Measurements from ENCODE around the gene HEY2.
"Not testable (repeated sequence)": the region's sequence is repeated elsewhere in the genome, so short reads cannot be mapped to it uniquely, and the experiment has no call there.

HEY2 gene

DNA sequence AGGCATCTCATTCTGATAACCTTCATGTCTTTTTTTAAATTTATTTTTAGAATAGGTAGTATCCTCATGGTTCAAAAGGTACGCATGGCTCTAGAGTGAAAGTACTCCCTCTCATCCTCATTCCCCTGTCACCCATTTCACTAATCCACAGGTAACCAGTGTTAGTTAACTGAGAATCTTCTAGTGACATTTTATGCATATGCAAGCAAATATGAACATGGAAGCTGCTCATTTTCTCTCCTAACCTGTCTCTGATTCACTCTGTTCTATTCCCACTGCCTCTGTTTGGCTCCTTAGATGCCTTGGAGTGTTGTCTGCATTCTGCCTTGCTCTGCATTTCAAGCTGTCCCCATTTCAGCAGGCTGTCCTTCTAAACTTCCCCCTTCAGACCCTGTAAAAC lies 45.9 kb downstream of the HEY2 start:
- no peak for DNase-seq (ENCODE audit: low read depth)

DNA sequence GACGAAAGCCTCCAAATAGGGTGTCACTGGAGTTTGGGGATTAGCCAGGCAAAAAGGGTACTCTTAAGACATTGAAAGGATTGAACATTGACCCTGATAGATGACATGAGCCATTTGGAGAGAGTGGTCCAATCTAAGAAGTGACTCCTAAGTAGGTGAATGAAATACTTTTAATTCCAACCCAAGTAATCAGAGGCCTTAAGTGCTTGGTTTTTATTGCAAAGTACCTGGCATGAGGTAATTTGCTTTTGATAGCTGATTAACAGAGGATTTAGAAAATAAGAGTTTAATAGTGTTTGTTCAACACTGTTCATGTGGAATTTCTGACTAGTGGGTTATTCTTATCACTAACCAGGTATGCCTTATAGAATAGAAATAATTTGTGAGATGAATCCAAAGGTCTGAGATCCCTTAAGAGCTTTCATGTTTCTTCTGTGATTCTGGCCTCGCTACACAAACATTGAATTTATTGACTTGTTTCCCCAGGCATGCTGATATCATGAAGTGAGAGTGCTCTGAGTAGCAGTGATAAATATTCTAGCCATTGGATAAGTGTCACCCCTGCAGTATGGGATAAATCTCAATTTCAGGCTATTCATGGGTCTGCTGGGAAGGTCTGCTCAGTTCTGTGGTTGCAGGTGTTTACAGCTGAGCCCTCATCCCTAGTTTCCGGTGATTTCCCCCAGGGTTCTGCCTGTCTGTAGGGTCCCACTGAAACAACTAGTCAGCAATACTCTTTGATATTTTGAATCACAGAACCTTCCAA lies 47.9 kb downstream of the HEY2 start:
- DNase-seq (ENCODE audit: low read depth) = no peak

DNA sequence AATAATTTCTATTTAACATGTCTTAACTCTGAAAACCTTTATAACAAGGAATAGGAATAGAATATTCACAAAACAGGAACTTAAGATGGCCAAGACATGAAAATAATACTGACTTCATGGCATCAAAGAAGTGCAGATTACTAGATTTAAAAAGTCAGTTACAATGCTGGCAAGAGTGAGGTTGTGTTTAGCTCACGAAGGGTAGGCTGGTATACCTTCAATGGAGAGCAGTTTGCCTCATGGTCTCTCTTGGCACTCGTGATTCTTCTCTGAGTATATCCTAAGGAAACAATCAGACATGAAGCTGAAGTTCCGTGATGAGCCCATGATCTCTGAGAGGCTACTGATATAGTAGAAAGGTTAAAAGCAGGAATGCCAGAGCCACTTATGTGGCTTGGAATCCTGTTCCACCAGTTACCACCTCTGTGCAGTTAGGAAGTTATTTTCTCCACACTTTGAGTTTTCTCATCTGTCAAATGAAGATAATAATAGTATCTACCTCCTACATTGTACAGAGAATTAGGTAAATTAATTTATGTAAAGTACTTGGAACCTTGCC lies 48.5 kb downstream of the HEY2 start:
- no peak for DNase-seq (ENCODE audit: low read depth)

DNA sequence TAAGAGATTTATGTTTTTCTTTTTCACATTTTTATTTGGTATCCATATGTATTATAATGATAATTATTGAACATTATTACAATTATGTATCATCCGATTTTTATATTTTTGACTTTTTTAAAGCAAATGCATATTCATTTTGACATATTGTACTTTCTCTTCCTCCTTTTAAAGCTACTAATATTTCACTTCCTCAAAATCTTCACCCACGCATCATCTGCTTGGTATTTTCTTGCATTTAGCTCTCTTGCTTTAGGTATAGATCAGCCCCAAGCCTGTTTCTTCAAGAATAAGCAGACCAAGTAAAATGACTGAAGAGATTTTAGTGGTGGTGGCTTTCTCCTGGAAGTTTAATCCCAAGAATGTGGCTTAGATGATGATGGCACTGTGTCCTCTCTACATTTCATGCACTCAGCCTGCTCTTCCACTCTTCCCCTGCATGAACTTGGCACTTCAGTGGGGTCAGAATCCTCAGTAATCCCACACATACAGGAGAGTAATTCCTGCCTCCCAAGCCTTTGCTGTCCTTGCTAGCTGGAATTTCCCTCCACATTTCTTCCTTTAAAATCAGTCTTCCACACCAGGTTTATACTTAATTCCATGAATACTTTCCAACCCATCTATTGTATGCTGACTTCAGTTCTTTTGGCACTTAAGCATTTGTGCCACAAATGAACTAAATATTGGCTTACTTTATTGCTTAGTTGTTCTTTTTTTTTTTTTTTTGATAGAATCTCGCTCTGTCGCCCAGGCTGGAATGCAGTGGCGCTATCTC lies 49.5 kb downstream of the HEY2 start:
- no peak for DNase-seq (ENCODE audit: low read depth)

DNA sequence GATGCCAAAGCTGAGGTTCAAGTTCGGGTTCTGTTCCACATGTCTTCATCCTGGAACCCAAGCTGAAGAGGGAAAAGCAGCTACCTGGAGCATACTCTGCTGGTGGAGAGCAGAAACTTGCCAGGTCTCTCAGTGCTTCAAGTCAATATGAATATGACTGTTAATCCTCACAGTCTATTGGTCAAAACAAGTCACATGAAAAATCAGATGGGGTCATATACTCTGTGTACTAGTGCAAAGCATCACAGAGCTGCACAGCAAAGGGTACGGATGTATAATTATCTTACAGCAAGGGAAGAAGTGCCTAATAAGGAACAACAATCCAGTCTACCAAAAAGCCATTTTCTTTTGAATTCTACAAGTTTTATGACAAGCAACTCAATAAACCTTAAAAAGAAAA lies 53.0 kb downstream of the HEY2 start:
- DNase-seq (ENCODE audit: low read depth) = no peak

DNA sequence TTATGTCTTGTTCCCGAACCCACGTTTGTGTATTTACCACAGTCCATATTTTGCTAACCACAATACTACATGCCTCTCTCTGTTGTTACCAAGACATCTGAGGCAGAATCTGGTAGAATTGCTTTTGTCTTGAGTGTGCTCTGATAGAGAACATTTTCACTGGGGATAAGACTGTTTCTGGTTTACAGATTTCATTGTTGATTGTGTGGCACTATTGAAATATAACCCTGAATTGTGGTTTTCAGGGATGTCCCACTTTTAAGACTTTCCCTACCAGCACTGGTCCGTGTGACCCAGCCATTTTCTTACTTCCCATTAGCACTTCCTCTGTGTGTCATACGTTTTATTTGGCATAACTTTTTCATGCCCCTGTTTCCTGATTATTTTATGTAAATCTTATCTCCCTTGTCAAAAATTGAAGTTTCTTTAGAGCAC lies 53.5 kb downstream of the HEY2 start:
- DNase-seq (ENCODE audit: low read depth) = no peak

DNA sequence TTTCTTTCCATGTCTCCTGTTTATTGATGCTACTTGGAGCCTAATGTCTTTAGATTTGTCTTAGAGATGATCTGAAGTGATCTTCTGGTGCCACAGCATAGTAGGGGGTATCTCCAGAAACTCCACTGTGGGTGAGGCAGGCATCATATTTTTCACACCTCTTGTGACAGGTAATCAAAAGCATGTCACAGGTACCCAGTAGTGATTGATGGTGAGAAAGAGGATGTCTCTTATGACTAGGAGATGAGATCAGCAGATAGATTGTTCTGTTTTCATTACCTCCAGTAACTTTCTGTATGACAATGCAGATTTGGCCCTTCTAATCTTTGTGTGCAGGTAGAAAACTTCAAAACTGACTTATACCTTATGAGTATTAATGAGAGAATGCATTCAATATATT lies 54.8 kb downstream of the HEY2 start:
- DNase-seq (ENCODE audit: low read depth) = no peak

DNA sequence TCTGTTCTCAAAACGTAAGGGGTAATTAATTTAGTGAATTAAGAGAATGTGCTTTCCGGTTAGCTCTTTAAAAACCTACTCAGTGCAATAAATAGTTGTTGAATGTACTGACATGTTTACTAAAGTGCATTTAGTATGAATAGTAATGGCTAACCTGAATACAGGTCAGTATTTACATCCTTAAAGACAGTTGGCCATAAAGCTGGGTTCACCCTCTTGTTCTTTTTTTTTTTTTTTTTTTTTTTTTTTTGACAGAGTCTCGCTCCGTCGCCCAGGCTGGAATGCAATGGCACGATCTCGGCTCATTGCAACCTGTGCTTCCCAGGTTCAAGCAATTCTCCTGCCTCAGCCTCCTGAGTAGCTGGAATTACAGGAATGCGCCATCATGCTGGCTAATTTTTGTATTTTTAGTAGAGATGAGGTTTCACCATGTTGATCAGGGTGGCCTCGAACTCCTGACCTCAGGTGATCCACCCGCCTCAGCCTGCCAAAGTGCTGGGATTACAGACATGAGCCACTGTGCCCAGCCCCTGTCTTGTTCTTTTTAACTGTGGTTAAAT lies 55.5 kb downstream of the HEY2 start:
- not testable (repeated sequence) for DNase-seq (ENCODE audit: low read depth)

DNA sequence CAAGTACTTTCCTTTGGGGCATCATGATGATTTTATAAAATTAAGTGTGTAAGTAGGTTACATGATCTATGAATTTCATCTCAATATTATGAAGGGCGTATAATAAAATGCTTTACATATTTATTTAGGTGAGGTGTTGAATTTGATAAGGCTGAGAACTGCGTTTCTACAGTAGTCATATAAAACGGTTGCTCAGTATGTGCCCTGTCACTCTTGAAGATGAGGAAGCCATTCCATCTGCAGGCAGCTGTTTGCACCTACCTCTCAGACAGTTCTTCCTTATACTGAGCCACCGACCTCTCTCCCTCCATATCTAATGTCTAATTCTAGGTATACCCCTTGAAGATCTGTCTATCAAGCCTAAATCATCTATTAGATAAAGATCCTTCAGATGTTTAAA lies 57.4 kb downstream of the HEY2 start:
- DNase-seq (ENCODE audit: low read depth) = no peak

DNA sequence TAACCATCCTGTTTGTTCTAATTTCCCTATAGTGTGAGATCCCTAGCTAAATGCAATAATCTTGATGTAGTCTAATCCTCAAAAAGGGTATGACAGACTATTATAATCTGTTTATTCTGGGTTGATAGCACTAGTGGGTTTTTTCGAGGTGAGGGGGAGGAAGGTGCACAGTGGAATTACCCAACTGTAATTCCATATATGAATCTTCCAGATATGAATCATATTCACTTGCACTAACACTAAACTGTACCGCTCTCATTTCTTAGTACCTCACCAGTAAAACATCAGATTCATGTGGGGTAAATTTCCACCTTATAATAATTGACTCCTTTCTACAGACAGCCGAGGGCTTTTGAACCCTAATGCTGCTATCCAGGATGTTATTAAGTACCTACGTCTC lies 57.9 kb downstream of the HEY2 start:
- DNase-seq (ENCODE audit: low read depth) = no peak

DNA sequence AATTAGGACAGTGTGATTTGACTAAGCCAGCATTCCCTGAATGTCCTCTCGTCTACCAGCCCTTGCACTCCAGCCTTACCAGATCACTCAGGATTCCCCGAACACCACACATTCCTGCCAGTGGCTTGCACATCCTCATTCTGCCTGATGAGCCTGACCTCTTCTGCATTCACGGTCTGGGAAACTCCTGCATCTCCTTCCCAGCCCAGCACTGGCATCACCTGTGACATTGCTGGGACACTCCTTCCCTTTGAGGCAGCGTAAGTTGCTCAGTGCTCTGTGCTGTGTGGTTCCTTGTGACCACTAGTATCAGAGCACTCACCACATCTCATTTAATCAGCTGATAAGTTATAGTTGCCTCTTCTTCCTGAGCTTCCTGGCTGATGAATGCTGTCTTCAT lies 58.6 kb downstream of the HEY2 start:
- no peak for DNase-seq (ENCODE audit: low read depth)

DNA sequence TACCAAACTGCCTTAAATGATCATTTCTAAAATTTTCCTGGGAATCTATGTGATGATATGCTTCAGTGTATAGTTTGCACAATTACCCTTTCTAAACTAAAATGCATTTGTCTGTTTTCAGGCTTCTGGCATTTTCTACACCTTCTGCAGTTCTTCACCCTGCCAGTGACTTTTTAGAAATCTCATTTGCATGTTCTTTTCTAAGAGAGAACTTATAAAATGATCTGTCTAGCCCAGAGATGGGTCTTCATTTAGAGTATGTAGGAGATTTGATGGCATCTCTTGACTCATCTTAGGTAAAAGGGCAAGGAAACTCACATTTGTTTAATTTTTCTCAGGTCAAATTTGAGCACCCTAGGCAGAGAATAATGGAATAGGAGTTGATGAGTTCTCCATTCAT lies 59.2 kb downstream of the HEY2 start:
- DNase-seq (ENCODE audit: low read depth) = no peak

DNA sequence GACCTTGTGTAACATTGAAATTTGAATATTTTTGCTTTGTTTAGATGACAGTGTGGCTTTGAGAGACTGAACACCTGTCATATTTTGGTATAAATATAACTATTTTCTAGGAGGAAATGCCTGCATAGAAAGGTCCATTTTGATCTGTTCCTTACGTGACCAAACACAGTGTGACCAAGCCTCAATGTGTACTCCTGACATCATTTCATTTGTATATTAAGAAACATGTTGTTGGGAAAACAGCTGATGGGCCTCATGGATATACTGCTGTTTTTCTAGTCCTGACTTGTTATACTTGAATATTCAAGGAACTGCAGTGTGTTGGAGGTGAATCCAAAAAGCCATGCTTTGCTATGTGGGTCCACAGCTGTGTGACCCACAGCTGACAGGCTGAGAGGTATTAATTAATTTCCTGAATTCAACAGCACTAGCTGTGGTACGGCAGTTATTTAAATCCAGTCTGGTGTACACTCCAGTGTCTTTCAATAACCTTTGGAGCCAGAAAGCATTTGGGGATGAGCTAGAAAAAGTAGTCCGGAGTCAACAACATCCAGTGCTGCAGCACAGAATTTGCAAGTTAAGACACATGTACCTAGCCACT lies 60.2 kb downstream of the HEY2 start:
- DNase-seq (ENCODE audit: low read depth) = no peak

DNA sequence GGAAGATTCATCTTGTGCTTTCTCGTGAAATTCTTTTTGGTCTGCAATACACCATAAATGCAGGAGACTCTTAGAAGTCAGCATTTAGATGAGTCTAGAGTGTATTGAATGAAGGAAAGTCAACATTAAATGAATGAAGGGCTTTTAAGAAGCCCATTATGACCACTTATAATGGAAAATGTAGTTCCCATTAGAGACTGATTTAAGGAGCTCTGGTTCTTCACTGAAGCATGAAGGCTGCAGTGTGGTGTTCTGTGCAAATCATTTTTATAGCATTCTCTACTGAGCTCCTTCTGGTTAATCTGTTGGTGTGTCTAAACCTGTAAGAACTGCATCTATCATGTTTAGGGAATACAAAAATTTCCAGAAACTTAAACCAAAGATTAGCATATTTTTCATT lies 61.0 kb downstream of the HEY2 start:
- no peak for DNase-seq (ENCODE audit: low read depth)

Data from activated T-cell treated with anti-CD3 and anti-CD28 coated beads for 24 hours (primary cell).